GM10266 (cell line): ENCODE measurements around the gene CAMTA1.

Experiments used
- DNase-seq: peaks from one replicate; pipeline ENCODE4 v3.0.0; 2012; ENCODE audit errors: extremely low spot score
- TF ChIP-seq, protein P1 (sequence below): IDR thresholded peaks from 2 replicates; pipeline ENCODE4 v1.5.1; 2012; ENCODE audit warnings: mild to moderate bottlenecking, low read depth; ENCODE audit not compliant: control insufficient read depth, insufficient read depth; ENCODE audit errors: missing control alignments

The CAMTA1 gene

DNA sequence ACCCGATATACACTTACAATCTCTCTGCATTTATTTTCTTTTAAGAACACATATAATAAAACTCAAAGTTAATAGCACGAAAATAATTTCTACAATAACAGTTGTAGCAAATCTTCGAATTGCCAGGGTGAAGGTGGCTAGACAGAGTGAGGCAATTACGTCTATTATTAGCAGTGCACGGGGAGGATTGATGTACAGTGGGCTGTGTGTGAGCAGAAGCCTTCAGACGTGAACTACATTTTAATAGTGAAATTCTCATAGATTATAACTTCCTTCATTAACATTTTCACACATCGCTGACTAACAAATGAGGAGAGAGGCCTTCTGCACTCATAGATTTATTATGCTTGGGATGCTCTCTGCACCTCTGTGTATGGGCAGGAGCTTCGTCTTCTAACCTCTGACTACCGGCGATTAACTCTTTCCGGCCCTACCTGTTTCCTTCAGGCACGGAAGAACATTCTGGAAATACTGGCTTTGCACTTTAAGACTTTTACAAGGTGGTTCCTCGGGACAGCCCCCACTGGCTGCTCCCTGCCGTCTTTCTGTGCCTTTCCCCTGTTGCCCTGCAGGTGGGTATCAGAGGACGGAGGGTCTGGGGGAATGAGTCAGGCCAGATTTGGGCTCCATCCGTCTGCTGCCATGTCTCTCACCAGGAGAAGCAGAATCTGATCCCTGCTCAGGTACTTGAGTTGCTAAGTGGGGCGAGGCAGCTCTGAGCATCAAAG is 200.5 kb downstream of the CAMTA1 start:
- TF ChIP-seq, protein P1, sequence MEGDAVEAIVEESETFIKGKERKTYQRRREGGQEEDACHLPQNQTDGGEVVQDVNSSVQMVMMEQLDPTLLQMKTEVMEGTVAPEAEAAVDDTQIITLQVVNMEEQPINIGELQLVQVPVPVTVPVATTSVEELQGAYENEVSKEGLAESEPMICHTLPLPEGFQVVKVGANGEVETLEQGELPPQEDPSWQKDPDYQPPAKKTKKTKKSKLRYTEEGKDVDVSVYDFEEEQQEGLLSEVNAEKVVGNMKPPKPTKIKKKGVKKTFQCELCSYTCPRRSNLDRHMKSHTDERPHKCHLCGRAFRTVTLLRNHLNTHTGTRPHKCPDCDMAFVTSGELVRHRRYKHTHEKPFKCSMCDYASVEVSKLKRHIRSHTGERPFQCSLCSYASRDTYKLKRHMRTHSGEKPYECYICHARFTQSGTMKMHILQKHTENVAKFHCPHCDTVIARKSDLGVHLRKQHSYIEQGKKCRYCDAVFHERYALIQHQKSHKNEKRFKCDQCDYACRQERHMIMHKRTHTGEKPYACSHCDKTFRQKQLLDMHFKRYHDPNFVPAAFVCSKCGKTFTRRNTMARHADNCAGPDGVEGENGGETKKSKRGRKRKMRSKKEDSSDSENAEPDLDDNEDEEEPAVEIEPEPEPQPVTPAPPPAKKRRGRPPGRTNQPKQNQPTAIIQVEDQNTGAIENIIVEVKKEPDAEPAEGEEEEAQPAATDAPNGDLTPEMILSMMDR: no peak
- no peak for DNase-seq

DNA sequence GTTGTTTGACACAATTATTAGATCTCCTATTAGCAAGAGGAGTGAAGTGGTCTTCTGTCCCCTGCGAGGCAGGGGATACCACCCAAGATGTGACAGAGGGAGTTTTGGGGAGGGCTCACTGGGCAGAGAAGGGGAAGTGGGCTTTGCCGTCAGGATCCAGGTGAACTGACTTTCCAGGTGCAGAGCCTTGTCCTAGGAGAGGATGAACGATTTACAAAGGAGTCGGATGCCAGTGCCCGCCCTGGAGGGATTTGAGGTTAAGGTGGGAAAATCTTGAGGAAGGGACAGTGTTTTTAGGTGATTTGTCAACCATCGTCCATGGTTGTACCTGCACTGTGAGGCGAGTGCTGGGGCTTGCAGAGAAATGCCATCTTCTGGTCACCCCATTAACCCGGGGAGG is 201.0 kb downstream of the CAMTA1 start:
- TF ChIP-seq, protein P1: no peak
- no peak for DNase-seq

DNA sequence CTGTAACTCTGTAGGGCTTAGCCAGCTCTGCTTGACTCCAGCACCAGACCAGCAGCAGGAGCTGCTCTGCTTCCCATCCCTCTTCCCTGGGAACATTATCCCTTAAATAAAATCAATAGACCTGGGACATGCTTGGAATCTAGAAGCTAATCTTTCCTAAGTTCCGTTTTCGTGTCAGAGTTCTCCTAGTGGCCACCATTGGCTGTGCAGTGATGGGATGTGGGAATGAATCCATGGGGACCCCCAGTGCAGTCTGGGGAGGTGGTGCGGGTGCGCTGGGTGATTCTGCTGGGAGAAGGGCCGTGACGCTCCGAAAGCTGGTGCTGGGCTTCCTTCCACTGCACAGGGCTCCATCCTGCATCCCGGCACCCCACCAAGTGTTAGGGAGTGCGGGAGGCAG is 202.7 kb downstream of the CAMTA1 start:
- DNase-seq: no peak
- TF ChIP-seq, protein P1: no peak

DNA sequence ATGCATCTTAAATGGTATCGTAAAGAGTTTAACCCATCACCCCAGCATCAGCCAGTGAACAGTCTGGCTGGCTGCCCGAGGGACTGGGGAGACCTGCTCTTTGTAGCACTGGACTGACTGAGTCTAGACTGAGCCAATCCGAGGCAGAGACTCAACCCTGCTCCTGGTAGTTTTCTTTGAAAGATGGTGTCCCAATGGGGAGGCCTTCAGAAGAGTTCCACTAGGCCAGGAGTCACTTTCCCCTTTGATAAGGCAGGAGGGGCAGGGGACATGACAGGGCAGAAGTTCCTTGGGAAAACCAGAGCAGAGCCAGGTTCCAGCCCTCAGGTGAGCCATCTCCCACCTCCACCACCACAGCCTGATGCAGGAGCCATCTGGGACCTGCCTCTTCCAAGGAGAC is 203.5 kb downstream of the CAMTA1 start:
- DNase-seq: no peak
- TF ChIP-seq, protein P1: no peak

DNA sequence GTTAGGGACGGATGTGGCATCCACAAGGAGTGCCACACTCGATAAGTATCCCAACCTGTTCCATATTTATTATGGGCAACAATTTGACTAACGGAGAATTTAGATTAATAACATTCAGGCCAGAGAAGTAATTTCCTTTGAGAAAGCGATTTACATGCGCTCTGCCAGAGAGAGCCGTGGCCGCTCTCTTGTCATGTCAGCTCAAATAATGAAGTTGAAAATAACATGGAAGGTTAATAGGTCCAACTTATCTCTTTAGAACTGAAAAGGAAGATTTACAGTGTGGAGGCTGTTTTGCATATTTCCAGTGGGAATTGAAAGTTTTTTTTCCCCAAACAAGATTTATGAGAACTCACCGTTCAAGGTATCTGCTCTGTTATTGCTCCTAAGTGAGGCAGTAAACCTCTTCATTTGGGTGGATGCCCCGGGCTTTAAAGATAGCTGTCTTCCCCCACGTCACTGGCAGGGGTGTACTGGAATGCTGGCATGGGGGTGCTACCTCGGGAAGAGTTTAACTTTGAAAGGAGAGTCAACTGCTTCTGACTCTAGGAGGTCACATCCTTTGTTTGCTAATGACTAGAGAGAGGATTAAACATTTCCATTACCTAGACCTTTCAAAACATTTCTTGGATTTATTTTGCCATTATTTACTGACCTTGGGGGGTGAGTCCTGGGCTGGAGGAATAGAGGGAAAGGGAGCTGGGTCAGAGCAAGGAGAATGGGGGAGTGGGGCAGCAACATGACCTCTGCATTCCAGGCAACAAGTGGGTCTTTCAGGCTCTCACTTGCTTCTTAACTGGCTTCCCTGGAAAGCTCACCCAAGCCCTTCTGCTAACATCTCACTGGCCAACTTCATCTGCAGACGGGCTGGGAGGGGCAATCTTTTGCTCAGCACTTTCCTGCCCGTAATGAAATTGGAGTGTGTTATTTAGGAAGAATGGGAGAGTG is 204.2 kb downstream of the CAMTA1 start:
- TF ChIP-seq, protein P1: no peak
- no peak for DNase-seq

DNA sequence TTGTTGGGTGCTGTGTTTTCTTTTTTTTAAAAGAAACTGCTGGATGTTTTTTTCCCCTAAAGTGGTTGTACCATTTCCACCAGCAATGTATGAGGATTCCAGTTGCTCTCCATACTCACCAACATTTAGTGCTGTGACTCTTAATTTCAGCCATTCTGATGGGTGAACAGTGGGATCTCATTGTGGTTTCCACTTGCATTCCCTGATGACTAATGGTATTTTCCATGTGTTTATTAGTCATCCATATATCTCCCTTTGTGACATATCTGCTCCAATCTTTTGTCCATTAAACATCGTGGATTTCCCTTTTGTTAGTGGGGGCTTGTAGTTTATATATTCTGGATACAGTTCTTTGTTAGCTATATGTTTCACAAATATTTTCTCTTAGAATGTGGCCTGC is 206.0 kb downstream of the CAMTA1 start:
- DNase-seq: no peak
- TF ChIP-seq, protein P1: no peak

DNA sequence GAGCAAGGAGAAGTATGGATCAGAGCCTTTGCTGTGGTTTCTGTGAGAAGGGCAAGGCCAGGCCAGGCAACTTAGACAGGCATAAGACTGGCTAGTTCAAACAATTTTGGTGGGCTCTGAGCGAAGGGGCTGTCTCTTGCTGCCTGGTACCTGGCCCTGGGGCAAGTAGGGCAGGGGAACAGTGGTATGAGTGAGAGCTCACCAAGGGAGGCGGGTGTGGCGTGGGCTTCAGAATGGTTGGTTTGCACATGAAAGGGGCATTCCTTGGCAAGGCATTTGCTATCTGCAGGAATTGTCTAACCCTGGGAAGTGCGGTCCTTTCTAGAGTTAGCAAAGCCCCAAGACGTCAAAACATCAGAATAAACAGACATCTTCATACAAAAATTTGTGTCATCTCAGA is 210.5 kb downstream of the CAMTA1 start:
- TF ChIP-seq, protein P1: no peak
- DNase-seq: no peak
